ENCODE measurements around the gene MAN1A1.

Gene MAN1A1

GRCh38 chr6:119303164-119303887 lies 46.2 kb downstream of the MAN1A1 start:
- TF ChIP-seq CTCF (IDR thresholded peaks at IDR 0.05), result no peak
- no peak overlapping the region for H3K27ac ChIP-seq
- no peak overlapping the region for H3K4me3 ChIP-seq
- DNase-seq, result no peak
- H3K36me3 ChIP-seq, result peaks cover 8 to 17% (median 15%) of the 10 kb centered on the region in 3 donors
- H3K9me3 ChIP-seq, result no peaks in the 10 kb centered on the region
- peaks cover 0 to 2% (median 0%) of the 10 kb centered on the region in 4 donors for H3K4me1 ChIP-seq
- no peaks in the 10 kb centered on the region for H3K27me3 ChIP-seq
- intact Hi-C loops (cut with DNase I; ENCODE audit: low total_unique reads), result no loop called here

GRCh38 chr6:119301429-119301828 lies 48.1 kb downstream of the MAN1A1 start:
- intact Hi-C loops (cut with DNase I; ENCODE audit: low total_unique reads), result no loop called here
- Histone ChIP-seq H3K27me3 (no peaks in the 10 kb centered on the region), H3K4me1 (peaks cover 0 to 4% (median 1%) of the 10 kb centered on the region in 4 donors), H3K36me3 (peaks cover 7 to 17% (median 12%) of the 10 kb centered on the region in 3 donors), H3K4me3 (no peak overlapping the region), H3K9me3 (no peaks in the 10 kb centered on the region), H3K27ac (no peak overlapping the region)
- DNase-seq, result no peak
- no peak for TF ChIP-seq CTCF (IDR thresholded peaks at IDR 0.05)

GRCh38 chr6:119299694-119300093 lies 49.9 kb downstream of the MAN1A1 start:
- no peaks in the 10 kb centered on the region for H3K9me3 ChIP-seq
- DNase-seq, result no peak
- H3K36me3 ChIP-seq, result peaks cover 0 to 13% (median 0%) of the 10 kb centered on the region in 3 donors
- H3K4me3 ChIP-seq, result no peak overlapping the region
- H3K27me3 ChIP-seq, result no peaks in the 10 kb centered on the region
- H3K27ac ChIP-seq, result no peak overlapping the region
- intact Hi-C loops (cut with DNase I; ENCODE audit: low total_unique reads), result no loop called here
- peaks cover 0 to 16% (median 4%) of the 10 kb centered on the region in 4 donors for H3K4me1 ChIP-seq
- TF ChIP-seq CTCF (IDR thresholded peaks at IDR 0.05), result no peak

GRCh38 chr6:119297049-119297448 lies 52.5 kb downstream of the MAN1A1 start:
- peaks cover 0 to 16% (median 4%) of the 10 kb centered on the region in 4 donors for H3K4me1 ChIP-seq
- H3K36me3 ChIP-seq, result peaks cover 0 to 13% (median 0%) of the 10 kb centered on the region in 3 donors
- no peaks in the 10 kb centered on the region for H3K27me3 ChIP-seq
- H3K9me3 ChIP-seq, result no peaks in the 10 kb centered on the region
- intact Hi-C loops (cut with DNase I; ENCODE audit: low total_unique reads), result no loop called here
- DNase-seq, result no peak
- no peak overlapping the region for H3K27ac ChIP-seq
- TF ChIP-seq CTCF (IDR thresholded peaks at IDR 0.05), result no peak
- no peak overlapping the region for H3K4me3 ChIP-seq

- Histone ChIP-seq H3K4me1 (peaks cover 0 to 16% (median 4%) of the 10 kb centered on the region in 4 donors), H3K4me3 (no peak overlapping the region), H3K9me3 (no peaks in the 10 kb centered on the region), H3K36me3 (peaks cover 0 to 9% (median 0%) of the 10 kb centered on the region in 3 donors), H3K27me3 (no peaks in the 10 kb centered on the region), H3K27ac (peak overlapping the region in 1 of 2 donors; percentile 20)
- intact Hi-C loops (cut with DNase I; ENCODE audit: low total_unique reads), result no loop called here
- no peak for DNase-seq
- no peak for TF ChIP-seq CTCF (IDR thresholded peaks at IDR 0.05)
These were observed 53.2 kb downstream of the MAN1A1 start for GRCh38 chr6:119296036-119297035.
